ENCODE results near the gene FOXN4. TPM values are rescaled to one million over a fixed set of nuclear protein-coding genes. Genes with fewer than 3 reads are reported as not detected.

The FOXN4 gene
- polyA plus RNA-seq, 1 donor from 2014 or later, result 0.14 TPM

DNA sequence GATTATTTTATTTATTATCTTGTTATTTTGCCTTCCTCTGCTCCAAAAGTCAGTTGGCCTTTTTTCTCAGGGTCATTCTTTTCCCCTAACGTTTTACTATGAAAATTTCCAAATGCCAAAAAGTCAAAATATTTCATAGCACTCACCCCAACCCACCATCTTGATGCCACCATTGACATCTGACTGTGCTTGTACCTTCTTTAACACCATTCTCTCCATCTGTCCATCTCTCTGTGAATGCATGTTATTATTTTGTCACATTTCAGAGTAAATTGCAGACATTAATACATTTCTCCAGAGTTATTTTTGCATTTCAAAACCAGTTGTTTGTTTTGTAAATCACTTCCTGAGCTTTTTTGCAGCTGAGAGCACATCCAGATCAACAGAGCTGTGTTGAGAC lies 38.6 kb downstream of the FOXN4 start:
- Histone ChIP-seq H3K9me2 (ENCODE audit: insufficient read depth, low read length) (no peaks in the 10 kb centered on the region), H3K79me2 (replicated peaks; ENCODE audit: insufficient read depth, low read length) (no peaks in the 10 kb centered on the region), H3K9me3 (ENCODE audit: low read length) (no peaks in the 10 kb centered on the region), H3F3A (ENCODE audit: insufficient read depth, low read length, poor library complexity, severe bottlenecking) (no peaks in the 10 kb centered on the region), H3K4me3 (ENCODE audit: low read length) (no peak overlapping the region), H3K27ac (ENCODE audit: low read length) (no peak overlapping the region), H4K20me1 (ENCODE audit: insufficient read depth) (no peaks in the 10 kb centered on the region), H3K36me3 (ENCODE audit: insufficient read depth, low read length) (no peaks in the 10 kb centered on the region), H3K27me3 (ENCODE audit: insufficient read depth, low read depth, low read length) (no peaks in the 10 kb centered on the region), H3K9ac (ENCODE audit: low read length) (no peak overlapping the region), H3K4me2 (ENCODE audit: low read length) (no peak overlapping the region), H2AFZ (ENCODE audit: low read depth, low read length) (no peak overlapping the region)
- TF ChIP-seq CTCF (IDR thresholded peaks at IDR 0.05; ENCODE audit: poor library complexity, severe bottlenecking), result no peak
- TF ChIP-seq REST (IDR thresholded peaks at IDR 0.05; ENCODE audit: borderline replicate concordance), result no peak
- no peak for TF ChIP-seq TAF1 (IDR thresholded peaks at IDR 0.05; ENCODE audit: low read depth)
- no peak for TF ChIP-seq POLR2AphosphoS5 (IDR thresholded peaks at IDR 0.05)
- no peak for TF ChIP-seq EP300 (conservative IDR thresholded peaks at IDR 0.05; ENCODE audit: poor library complexity, severe bottlenecking)

GRCh38 chr12:109269428-109269827 lies 39.7 kb downstream of the FOXN4 start:
- H3K79me2 ChIP-seq (replicated peaks; ENCODE audit: insufficient read depth, low read length), result no peaks in the 10 kb centered on the region
- H3K27me3 ChIP-seq (ENCODE audit: insufficient read depth, low read depth, low read length), result no peaks in the 10 kb centered on the region
- H2AFZ ChIP-seq (ENCODE audit: low read depth, low read length), result no peak overlapping the region
- no peaks in the 10 kb centered on the region for H3K36me3 ChIP-seq (ENCODE audit: insufficient read depth, low read length)
- H3K9ac ChIP-seq (ENCODE audit: low read length), result no peak overlapping the region
- H3K4me2 ChIP-seq (ENCODE audit: low read length), result no peak overlapping the region
- H4K20me1 ChIP-seq (ENCODE audit: insufficient read depth), result no peaks in the 10 kb centered on the region
- H3F3A ChIP-seq (ENCODE audit: insufficient read depth, low read length, poor library complexity, severe bottlenecking), result no peaks in the 10 kb centered on the region
- no peak for TF ChIP-seq EZH2 (IDR thresholded peaks at IDR 0.05; ENCODE audit: borderline replicate concordance, insufficient read depth, low read length, poor library complexity, severe bottlenecking)
- H3K9me3 ChIP-seq (ENCODE audit: low read length), result no peaks in the 10 kb centered on the region
- H3K9me2 ChIP-seq (ENCODE audit: insufficient read depth, low read length), result no peaks in the 10 kb centered on the region
- no peak overlapping the region for H3K4me3 ChIP-seq (ENCODE audit: low read length)
- no peak overlapping the region for H3K27ac ChIP-seq (ENCODE audit: low read length)

DNA sequence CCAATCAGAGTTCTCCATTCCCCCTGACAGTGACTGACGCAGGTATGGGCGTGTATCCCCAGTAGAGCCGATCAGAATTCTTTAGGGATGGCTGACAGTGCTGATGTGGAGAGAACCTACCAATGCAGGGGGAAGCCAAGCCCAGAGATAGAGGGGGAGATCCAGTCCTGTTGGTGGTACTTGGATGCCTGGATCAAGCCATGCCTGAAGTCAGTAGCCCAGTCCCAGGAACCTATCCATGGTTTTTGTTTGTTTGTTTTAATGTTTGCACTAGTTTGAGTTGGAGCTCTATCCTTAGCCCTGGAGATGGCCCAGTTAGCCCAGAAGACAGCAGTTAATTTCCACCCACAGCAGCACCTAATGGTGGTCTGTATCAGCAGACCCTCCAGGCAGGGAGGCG lies 40.2 kb downstream of the FOXN4 start:
- Histone ChIP-seq H3K36me3 (ENCODE audit: insufficient read depth, low read length) (no peaks in the 10 kb centered on the region), H3K9me3 (ENCODE audit: low read length) (no peaks in the 10 kb centered on the region), H3K9ac (ENCODE audit: low read length) (no peak overlapping the region), H3F3A (ENCODE audit: insufficient read depth, low read length, poor library complexity, severe bottlenecking) (no peaks in the 10 kb centered on the region), H3K27me3 (ENCODE audit: insufficient read depth, low read depth, low read length) (no peaks in the 10 kb centered on the region), H3K4me2 (ENCODE audit: low read length) (no peak overlapping the region), H2AFZ (ENCODE audit: low read depth, low read length) (no peak overlapping the region), H3K79me2 (replicated peaks; ENCODE audit: insufficient read depth, low read length) (no peaks in the 10 kb centered on the region), H3K27ac (ENCODE audit: low read length) (no peak overlapping the region), H3K9me2 (ENCODE audit: insufficient read depth, low read length) (no peaks in the 10 kb centered on the region), H4K20me1 (ENCODE audit: insufficient read depth) (no peaks in the 10 kb centered on the region), H3K4me3 (ENCODE audit: low read length) (no peak overlapping the region)
- no peak for TF ChIP-seq EZH2 (IDR thresholded peaks at IDR 0.05; ENCODE audit: borderline replicate concordance, insufficient read depth, low read length, poor library complexity, severe bottlenecking)
- no peak for TF ChIP-seq RAD21 (conservative IDR thresholded peaks at IDR 0.05)
- no peak for TF ChIP-seq TAF1 (IDR thresholded peaks at IDR 0.05; ENCODE audit: low read depth)
- no peak for TF ChIP-seq POLR2AphosphoS5 (IDR thresholded peaks at IDR 0.05)
- TF ChIP-seq REST (IDR thresholded peaks at IDR 0.05; ENCODE audit: borderline replicate concordance), result no peak
- TF ChIP-seq MXI1 (conservative IDR thresholded peaks at IDR 0.05; ENCODE audit: poor library complexity, severe bottlenecking), result no peak
- TF ChIP-seq EP300 (conservative IDR thresholded peaks at IDR 0.05; ENCODE audit: poor library complexity, severe bottlenecking), result no peak
- no peak for TF ChIP-seq SMC3 (conservative IDR thresholded peaks at IDR 0.05; ENCODE audit: poor library complexity)
- TF ChIP-seq CTCF (IDR thresholded peaks at IDR 0.05; ENCODE audit: poor library complexity, severe bottlenecking), result no peak

Data from neural cell (in vitro differentiated cells).